WI38 (cell line): ENCODE results near the gene SULT1C3.

Source experiments
- H3K4me3 ChIP-seq: 2 replicates; pipeline ENCODE4 v1.5.1; 2011; ENCODE audit warnings: low read depth, mild to moderate bottlenecking, control low read depth, low read length
- CTCF ChIP-seq: IDR thresholded peaks from 2 replicates; pipeline ENCODE4 v1.5.1; 2012; ENCODE audit warnings: low read depth, mild to moderate bottlenecking, control low read depth, low read length

SULT1C3 gene

GRCh38 chr2:108224022-108224421 is 15.7 kb upstream of the SULT1C3 start:
- H3K4me3 ChIP-seq: no peak overlapping the region
- no peak for TF ChIP-seq CTCF

GRCh38 chr2:108226564-108226963 is 13.2 kb upstream of the SULT1C3 start:
- no peak for TF ChIP-seq CTCF
- no peak overlapping the region for H3K4me3 ChIP-seq

GRCh38 chr2:108228006-108228405 is 11.8 kb upstream of the SULT1C3 start:
- no peak for TF ChIP-seq CTCF
- H3K4me3 ChIP-seq: no peak overlapping the region

- H3K4me3 ChIP-seq: no peak overlapping the region
- TF ChIP-seq CTCF: no peak
Observed at GRCh38 chr2:108228537-108228936, 11.2 kb upstream of the SULT1C3 start.

GRCh38 chr2:108229875-108230274 is 9.9 kb upstream of the SULT1C3 start:
- no peak overlapping the region for H3K4me3 ChIP-seq
- TF ChIP-seq CTCF: no peak

- H3K4me3 ChIP-seq: no peak overlapping the region
- no peak for TF ChIP-seq CTCF
Observed at GRCh38 chr2:108235577-108235976, 4.2 kb upstream of the SULT1C3 start.

GRCh38 chr2:108236676-108237335 is 3.0 kb upstream of the SULT1C3 start:
- TF ChIP-seq CTCF: no peak

More at GRCh38 chr2:108236676-108237335, 3.0 kb upstream of the SULT1C3 start:
- no peak overlapping the region for H3K4me3 ChIP-seq
